Bone marrow (tissue), 2 donors: ENCODE data around the gene ZNF322.
A peak's percentile ranks its signal among the peaks of the same experiment; 100 is the strongest.

Source experiments
- DNase-seq, 2 donors: peaks; one replicate each; lab custom pipeline; 2025; lab: John Stamatoyannopoulos, UW

Gene ZNF322

GRCh38 chr6:26613689-26614683 is 45.6 kb downstream of the ZNF322 start:
- DNase-seq, result no peak

- DNase-seq, result no peak
Observed at GRCh38 chr6:26613201-26613600, 46.3 kb downstream of the ZNF322 start.

DNA sequence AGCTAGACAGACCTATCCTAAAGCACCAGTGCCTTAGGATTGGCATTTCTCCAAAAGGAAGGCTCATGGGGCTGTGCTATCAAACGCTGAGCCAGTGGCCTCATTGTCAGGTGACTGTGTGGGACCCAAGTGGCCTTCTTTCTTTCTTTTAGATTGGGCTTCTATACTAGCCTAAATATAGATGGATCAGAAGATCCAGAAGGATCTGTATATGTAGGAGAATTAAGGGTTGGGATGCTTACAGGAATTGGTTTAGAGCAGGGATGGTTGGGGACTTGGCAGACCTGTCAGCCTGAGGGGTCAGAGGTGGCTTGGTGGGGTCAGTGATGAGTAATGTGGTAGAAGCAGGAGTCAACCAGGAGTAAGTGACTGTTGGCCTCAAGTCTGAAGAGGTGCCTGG is 47.9 kb downstream of the ZNF322 start:
- DNase-seq, result no peak

DNA sequence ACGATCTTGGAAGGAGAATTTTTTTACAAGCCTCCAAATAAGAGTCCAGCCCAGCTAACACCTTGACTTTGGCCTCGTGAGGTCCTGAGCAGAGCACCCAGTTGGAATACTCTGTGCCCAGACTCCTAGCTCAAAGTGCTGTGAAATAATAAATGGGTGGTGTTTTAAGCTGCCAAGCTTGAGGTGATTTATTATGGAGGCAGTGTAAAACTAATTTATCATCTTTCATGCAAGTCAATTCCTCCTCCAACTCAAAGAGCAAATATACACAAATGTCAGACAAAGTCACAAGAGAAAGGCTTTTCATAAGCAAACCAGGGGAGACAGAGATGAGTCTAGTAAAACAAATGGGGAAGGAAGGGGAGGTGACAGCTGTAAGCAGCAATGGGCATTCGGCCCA is 50.1 kb downstream of the ZNF322 start:
- no peak for DNase-seq

- DNase-seq, result peak in 1 of 2 donors; percentile 71
Observed at GRCh38 chr6:26607434-26608230, 51.9 kb downstream of the ZNF322 start.

DNA sequence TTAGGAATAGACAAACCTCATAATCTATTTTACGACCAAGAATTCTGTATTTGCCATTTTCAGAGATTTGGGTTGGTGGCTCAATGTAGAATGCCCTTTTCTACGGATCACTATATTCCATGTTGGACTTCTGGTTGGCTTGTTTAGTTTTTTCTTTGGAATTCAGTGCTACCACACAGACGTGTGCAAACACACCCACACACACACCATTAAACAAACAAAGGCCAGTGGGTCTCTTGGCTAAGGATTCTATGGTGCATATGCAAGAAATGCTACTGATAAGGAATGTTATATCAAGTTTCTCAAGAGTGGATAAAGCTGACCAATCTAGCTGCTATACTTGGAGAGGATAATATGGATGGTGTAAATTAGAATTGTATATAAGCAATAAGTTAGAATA is 54.7 kb downstream of the ZNF322 start:
- no peak for DNase-seq

DNA sequence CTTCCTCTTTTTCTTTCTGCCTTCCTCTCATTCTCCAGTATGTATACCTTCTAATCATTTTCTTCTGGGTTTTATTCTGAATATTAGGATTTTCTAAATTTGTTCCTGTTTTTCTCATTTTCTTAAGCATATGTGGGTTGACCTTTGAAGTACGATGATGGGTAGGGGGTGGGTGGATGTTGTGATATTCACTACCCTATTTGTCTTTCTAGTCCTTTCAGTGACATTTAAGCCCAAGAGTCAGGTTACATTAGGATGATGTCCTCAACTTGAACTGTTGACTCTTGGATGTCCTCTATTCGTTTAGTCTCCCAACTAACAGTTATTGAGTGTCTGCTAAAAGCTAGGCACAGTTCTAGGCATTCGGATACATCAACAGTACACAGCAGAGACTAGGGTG is 55.5 kb downstream of the ZNF322 start:
- DNase-seq, result no peak

DNA sequence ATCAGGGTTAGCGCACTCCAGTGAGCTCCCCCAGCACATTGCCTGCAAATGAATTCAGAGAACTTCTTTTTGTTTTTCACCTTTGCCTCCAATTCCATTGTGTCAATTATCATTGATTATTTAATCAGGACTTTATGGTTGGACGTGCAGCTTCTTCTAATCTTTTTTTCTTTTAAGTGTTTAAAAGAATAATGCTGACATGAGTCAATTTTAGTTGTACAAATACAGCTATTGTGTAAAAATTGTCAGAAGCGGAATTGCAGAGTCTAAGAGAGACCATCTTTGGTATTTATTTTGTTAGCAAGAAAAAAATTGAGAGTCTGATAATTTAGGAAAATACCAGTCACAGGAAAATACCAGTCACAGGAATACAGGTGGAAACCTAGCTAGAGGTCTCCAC is 57.3 kb downstream of the ZNF322 start:
- no peak for DNase-seq

GRCh38 chr6:26600759-26601158 is 58.8 kb downstream of the ZNF322 start:
- DNase-seq, result no peak

- DNase-seq, result no peak
Observed at GRCh38 chr6:26599591-26599990, 60.0 kb downstream of the ZNF322 start.

- no peak for DNase-seq
Observed at GRCh38 chr6:26599134-26599533, 60.4 kb downstream of the ZNF322 start.

DNA sequence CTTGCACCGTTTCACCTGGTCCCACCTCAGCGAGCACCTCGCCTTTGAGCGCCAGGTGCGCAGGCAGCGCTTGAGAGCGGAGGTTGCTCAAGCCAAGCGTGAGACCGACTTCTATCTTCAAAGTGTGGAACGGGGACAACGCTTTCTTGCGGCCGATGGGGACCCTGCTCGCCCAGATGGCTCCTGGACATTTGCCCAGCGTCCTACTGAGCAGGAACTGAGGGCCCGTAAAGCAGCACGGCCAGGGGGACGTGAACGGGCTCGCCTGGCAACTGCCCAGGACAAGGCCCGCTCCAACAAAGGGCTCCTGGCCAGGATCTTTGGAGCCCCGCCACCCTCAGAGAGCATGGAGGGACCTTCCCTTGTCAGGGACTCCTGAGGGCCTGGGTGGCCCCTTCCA is 61.3 kb downstream of the ZNF322 start:
- DNase-seq, result no peak

- DNase-seq, result no peak
Observed at GRCh38 chr6:26597821-26598220, 61.7 kb downstream of the ZNF322 start.

DNA sequence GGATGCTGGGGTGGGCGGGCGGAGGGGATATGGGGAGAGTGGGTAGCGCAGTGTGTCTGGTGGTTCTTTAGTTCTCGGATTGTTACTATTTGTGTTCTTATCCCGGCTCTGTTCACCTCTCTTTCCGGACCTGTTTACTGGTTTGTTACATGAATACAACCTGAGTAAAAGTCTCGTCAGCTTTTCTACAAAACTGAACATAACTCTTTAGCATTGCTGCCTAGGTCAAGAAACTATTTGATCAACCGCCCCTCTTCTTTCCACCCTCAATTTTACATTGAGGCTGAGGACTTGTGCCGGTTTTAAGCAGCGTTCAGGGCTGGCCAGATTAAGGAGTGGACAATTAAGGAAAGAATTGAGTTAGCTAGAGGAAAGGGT is 62.2 kb downstream of the ZNF322 start:
- DNase-seq, result no peak

GRCh38 chr6:26596579-26597388 is 62.8 kb downstream of the ZNF322 start, which contains the start of gene ABT1:
Gene ABT1, plus strand, starts transcription at chr6:26596953. Its CDS starts 30 bp downstream, at chr6:26596983.
- peak; percentile 86 to 94 for DNase-seq

- DNase-seq, result peak; percentile 65 to 69
Observed at GRCh38 chr6:26595669-26596269, 63.8 kb downstream of the ZNF322 start.

DNA sequence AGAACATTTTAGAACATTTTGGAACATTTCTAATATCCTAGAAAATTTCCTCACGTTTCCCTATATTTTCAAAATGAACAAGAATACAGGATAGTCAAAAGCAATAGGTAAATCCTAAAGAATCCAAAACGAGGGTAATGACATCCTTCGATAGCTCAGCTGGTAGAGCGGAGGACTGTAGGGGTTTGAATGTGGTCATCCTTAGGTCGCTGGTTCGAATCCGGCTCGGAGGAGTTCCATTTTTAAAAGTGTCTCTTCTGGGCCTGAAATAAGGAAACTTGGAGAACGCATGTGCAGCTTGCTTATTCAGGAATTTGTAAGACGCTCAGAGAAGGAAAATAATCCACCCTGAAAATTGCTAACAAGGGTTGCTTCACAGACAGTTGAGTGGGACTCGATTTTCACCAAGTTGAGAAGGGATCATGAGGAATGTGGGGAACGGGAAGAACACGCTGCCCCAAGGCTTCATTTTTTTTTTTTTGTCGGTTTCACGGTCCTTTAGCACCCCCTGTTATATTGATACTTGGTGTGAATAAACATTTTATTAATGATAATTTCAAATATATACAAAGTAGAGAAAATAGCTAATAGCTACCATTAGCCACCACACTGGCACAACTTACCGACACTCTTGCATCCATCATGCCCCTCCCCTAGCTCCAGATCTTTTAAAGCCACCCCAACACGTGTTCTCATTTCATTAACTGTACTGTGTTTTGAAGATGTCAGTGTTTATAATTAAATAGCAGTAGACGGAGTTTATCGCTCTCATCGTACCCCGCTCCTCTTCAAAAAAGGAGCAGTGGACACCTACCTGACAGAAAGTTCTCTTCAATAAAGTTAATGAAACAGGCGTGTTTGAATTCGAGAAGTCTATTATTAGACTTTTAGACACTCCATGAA is 64.6 kb downstream of the ZNF322 start:
- DNase-seq, result no peak

GRCh38 chr6:26594131-26594498 is 65.4 kb downstream of the ZNF322 start:
- no peak for DNase-seq

GRCh38 chr6:26593278-26594130 is 66.0 kb downstream of the ZNF322 start:
- no peak for DNase-seq

- DNase-seq, result no peak
Observed at GRCh38 chr6:26592649-26593048, 66.9 kb downstream of the ZNF322 start.
